ENCODE measurements around the gene APBB2.

APBB2 gene

GRCh38 chr4:41080976-41081375, 133.4 kb downstream of the APBB2 start:
- no peak for ATAC-seq (replicated peaks)
- H3K36me3 Mint-ChIP-seq, result no peaks in the 10 kb centered on the region
- no peaks in the 10 kb centered on the region for H3K4me1 Mint-ChIP-seq

GRCh38 chr4:41079881-41080560, 134.3 kb downstream of the APBB2 start:
- Mint-ChIP-seq H3K27me3 (peaks cover 0 to 6% of the 10 kb centered on the region in 2 donors), H3K4me1 (no peaks in the 10 kb centered on the region), H3K4me3 (no peak overlapping the region), H3K36me3 (no peaks in the 10 kb centered on the region), H3K27ac (no peak overlapping the region), H3K9me3 (no peaks in the 10 kb centered on the region)
- DNase-seq (no peak), ATAC-seq (replicated peaks) (no peak)

More at GRCh38 chr4:41080976-41081375, 133.4 kb downstream of the APBB2 start:
- no peak overlapping the region for H3K27ac Mint-ChIP-seq
- H3K27me3 Mint-ChIP-seq, result peaks cover 0 to 6% of the 10 kb centered on the region in 2 donors
- peaks cover 2 to 3% of the 10 kb centered on the region in 2 donors for H3K9me3 Mint-ChIP-seq
- no peak overlapping the region for H3K4me3 Mint-ChIP-seq
- no peak for DNase-seq

- Mint-ChIP-seq H3K9me3 (no peaks in the 10 kb centered on the region), H3K27me3 (peaks cover 0 to 6% of the 10 kb centered on the region in 2 donors), H3K27ac (no peak overlapping the region), H3K36me3 (no peaks in the 10 kb centered on the region), H3K4me1 (no peaks in the 10 kb centered on the region), H3K4me3 (no peak overlapping the region)
- ATAC-seq (replicated peaks), result no peak
- DNase-seq, result no peak
Observed at GRCh38 chr4:41077628-41078027, 136.7 kb downstream of the APBB2 start.

GRCh38 chr4:41076481-41076880, 137.9 kb downstream of the APBB2 start:
- Mint-ChIP-seq H3K27me3 (peaks cover 0 to 6% of the 10 kb centered on the region in 2 donors), H3K36me3 (no peaks in the 10 kb centered on the region), H3K4me3 (no peak overlapping the region), H3K27ac (no peak overlapping the region), H3K4me1 (no peaks in the 10 kb centered on the region), H3K9me3 (no peaks in the 10 kb centered on the region)
- no peak for DNase-seq
- no peak for ATAC-seq (replicated peaks)

GRCh38 chr4:41074215-41074614, 140.1 kb downstream of the APBB2 start:
- H3K36me3 Mint-ChIP-seq, result no peaks in the 10 kb centered on the region
- no peaks in the 10 kb centered on the region for H3K4me1 Mint-ChIP-seq
- no peak for ATAC-seq (replicated peaks)

GRCh38 chr4:41072021-41072777, 142.1 kb downstream of the APBB2 start:
- no peaks in the 10 kb centered on the region for H3K9me3 Mint-ChIP-seq
- DNase-seq (no peak), ATAC-seq (replicated peaks) (no peak)
- H3K4me3 Mint-ChIP-seq, result no peak overlapping the region
- H3K27ac Mint-ChIP-seq, result no peak overlapping the region
- no peaks in the 10 kb centered on the region for H3K36me3 Mint-ChIP-seq
- H3K27me3 Mint-ChIP-seq, result peaks cover 0 to 1% of the 10 kb centered on the region in 2 donors
- no peaks in the 10 kb centered on the region for H3K4me1 Mint-ChIP-seq

More at GRCh38 chr4:41074215-41074614, 140.1 kb downstream of the APBB2 start:
- Mint-ChIP-seq H3K9me3 (no peaks in the 10 kb centered on the region), H3K4me3 (no peak overlapping the region), H3K27me3 (peaks cover 0 to 6% of the 10 kb centered on the region in 2 donors), H3K27ac (no peak overlapping the region)
- no peak for DNase-seq

GRCh38 chr4:41070516-41071281, 143.6 kb downstream of the APBB2 start:
- Mint-ChIP-seq H3K4me3 (no peak overlapping the region), H3K4me1 (no peaks in the 10 kb centered on the region), H3K9me3 (no peaks in the 10 kb centered on the region), H3K27ac (no peak overlapping the region), H3K27me3 (no peaks in the 10 kb centered on the region), H3K36me3 (no peaks in the 10 kb centered on the region)
- ATAC-seq (replicated peaks), result no peak
- no peak for DNase-seq

GRCh38 chr4:41069838-41070237, 144.5 kb downstream of the APBB2 start:
- H3K27me3 Mint-ChIP-seq, result no peaks in the 10 kb centered on the region
- H3K4me1 Mint-ChIP-seq, result no peaks in the 10 kb centered on the region
- DNase-seq (no peak), ATAC-seq (replicated peaks) (no peak)
- no peak overlapping the region for H3K4me3 Mint-ChIP-seq
- H3K27ac Mint-ChIP-seq, result no peak overlapping the region
- H3K9me3 Mint-ChIP-seq, result no peaks in the 10 kb centered on the region
- H3K36me3 Mint-ChIP-seq, result no peaks in the 10 kb centered on the region

- H3K36me3 Mint-ChIP-seq, result no peaks in the 10 kb centered on the region
- H3K4me1 Mint-ChIP-seq, result no peaks in the 10 kb centered on the region
- no peak overlapping the region for H3K4me3 Mint-ChIP-seq
- ATAC-seq (replicated peaks) (no peak), DNase-seq (no peak)
- H3K9me3 Mint-ChIP-seq, result no peaks in the 10 kb centered on the region
- H3K27me3 Mint-ChIP-seq, result no peaks in the 10 kb centered on the region
- no peak overlapping the region for H3K27ac Mint-ChIP-seq
Observed at GRCh38 chr4:41069257-41069656, 145.1 kb downstream of the APBB2 start.

GRCh38 chr4:41067369-41067768, 147.0 kb downstream of the APBB2 start:
- H3K4me1 Mint-ChIP-seq, result no peaks in the 10 kb centered on the region
- H3K27me3 Mint-ChIP-seq, result no peaks in the 10 kb centered on the region
- H3K36me3 Mint-ChIP-seq, result no peaks in the 10 kb centered on the region
- no peak overlapping the region for H3K4me3 Mint-ChIP-seq
- DNase-seq, result no peak
- no peak for ATAC-seq (replicated peaks)
- H3K27ac Mint-ChIP-seq, result no peak overlapping the region
- no peaks in the 10 kb centered on the region for H3K9me3 Mint-ChIP-seq

GRCh38 chr4:41066049-41066448, 148.3 kb downstream of the APBB2 start:
- Mint-ChIP-seq H3K9me3 (no peaks in the 10 kb centered on the region), H3K4me3 (no peak overlapping the region), H3K27me3 (no peaks in the 10 kb centered on the region), H3K36me3 (no peaks in the 10 kb centered on the region), H3K4me1 (no peaks in the 10 kb centered on the region), H3K27ac (no peak overlapping the region)
- DNase-seq, result no peak
- no peak for ATAC-seq (replicated peaks)

GRCh38 chr4:41065434-41066006, 148.8 kb downstream of the APBB2 start:
- no peaks in the 10 kb centered on the region for H3K9me3 Mint-ChIP-seq
- no peak for ATAC-seq (replicated peaks)
- H3K4me1 Mint-ChIP-seq, result no peaks in the 10 kb centered on the region
- no peak for DNase-seq
- H3K36me3 Mint-ChIP-seq, result no peaks in the 10 kb centered on the region
- H3K27me3 Mint-ChIP-seq, result no peaks in the 10 kb centered on the region
- no peak overlapping the region for H3K27ac Mint-ChIP-seq
- no peak overlapping the region for H3K4me3 Mint-ChIP-seq

- no peaks in the 10 kb centered on the region for H3K27me3 Mint-ChIP-seq
- no peak for ATAC-seq (replicated peaks)
- DNase-seq, result no peak
- no peak overlapping the region for H3K27ac Mint-ChIP-seq
- H3K4me3 Mint-ChIP-seq, result no peak overlapping the region
- no peaks in the 10 kb centered on the region for H3K9me3 Mint-ChIP-seq
- no peaks in the 10 kb centered on the region for H3K4me1 Mint-ChIP-seq
- no peaks in the 10 kb centered on the region for H3K36me3 Mint-ChIP-seq
Observed at GRCh38 chr4:41064953-41065352, 149.4 kb downstream of the APBB2 start.

- H3K36me3 Mint-ChIP-seq, result no peaks in the 10 kb centered on the region
- no peaks in the 10 kb centered on the region for H3K4me1 Mint-ChIP-seq
- H3K27ac Mint-ChIP-seq, result no peak overlapping the region
- ATAC-seq (replicated peaks) (no peak), DNase-seq (no peak)
- no peaks in the 10 kb centered on the region for H3K27me3 Mint-ChIP-seq
- no peak overlapping the region for H3K4me3 Mint-ChIP-seq
- peaks cover 0 to 3% of the 10 kb centered on the region in 2 donors for H3K9me3 Mint-ChIP-seq
Observed at GRCh38 chr4:41061482-41062185, 152.7 kb downstream of the APBB2 start.

All from stimulated activated naive B cell treated with anti-CD40 and anti-IgM and Interleukin-4, amounts not matched to agents 10 μg/mL and 1 μg/mL and 100 μg/mL, for 72 hours (primary cell).